Left lung (tissue), 10 donors: ENCODE measurements around the gene AFG3L2. TPM values are rescaled to one million over a fixed set of nuclear protein-coding genes. Genes with fewer than 3 reads are reported as not detected.
A peak's percentile ranks its signal among the peaks of the same experiment; 100 is the strongest.

ENCODE experiments used
- ATAC-seq: fragments of 200-7000 bp; cut with Tn5 transposase; one replicate; pipeline ENCODE4 v1.9.1; 2020; ENCODE audit warnings: moderate library complexity
- DNase-seq, 4 donors: peaks; one replicate each; pipeline ENCODE4 v3.0.0-alpha.2; 2013 to 2020
- H3K27ac ChIP-seq, 2 donors: fragments of 200-600 bp; sonication (generic) in 1 of 2; one replicate each; pipeline versions ENCODE4 v1.5.0 to v1.8.0; 2020 to 2021
- H3K27me3 ChIP-seq, 2 donors: fragments of 200-600 bp; sonication (generic) in 1 of 2; one replicate each; pipeline versions ENCODE4 v1.5.0 to v1.8.0; 2020 to 2021
- H3K36me3 ChIP-seq, 2 donors: fragments of 200-600 bp; sonication (generic) in 1 of 2; one replicate each; pipeline versions ENCODE4 v1.5.0 to v1.8.0; 2020 to 2021
- H3K4me1 ChIP-seq, 2 donors: fragments of 200-600 bp; one replicate each; pipeline ENCODE4 v1.8.0; 2021
- H3K4me3 ChIP-seq, 2 donors: fragments of 200-600 bp; sonication (generic) in 1 of 2; one replicate each; pipeline versions ENCODE4 v1.5.0 to v1.8.0; 2020 to 2021; ENCODE audit warnings: mild to moderate bottlenecking in 1 of 2
- H3K9me3 ChIP-seq, 2 donors: fragments of 200-600 bp; sonication (generic) in 1 of 2; one replicate each; pipeline versions ENCODE4 v1.5.0 to v1.8.0; 2020 to 2021
- CTCF ChIP-seq, 2 donors: fragments of 200-600 bp; sonication (generic) in 1 of 2; IDR thresholded peaks; one replicate each; pipeline versions ENCODE4 v1.5.0 to v1.8.0; 2021; ENCODE audit warnings: antibody characterized with exemption in 2 of 2
- intact Hi-C, 2 donors: fragments of 100-400 bp; cut with DNase I; formaldehyde crosslinking; loops; one replicate each; pipeline versions ENCODE4 v1.11.2 to v1.14.2; 2022
- polyA plus RNA-seq, 6 donors: library from polyadenylated mRNA; unstranded; fragments of 120-200 nt; gene quantifications; one replicate each; pipeline ENCODE4 v1.2.1, GENCODE V29; 2013; ENCODE audit not compliant: insufficient read length in 6 of 6
- total RNA-seq, 2 donors: library from RNA; stranded (reverse); fragmentation: NEBNext Ultra II Directional; extraction: Animal tissue kit (Norgen Biotek cat#: 25700); gene quantifications; one replicate each; pipeline ENCODE4 v1.2.1, GENCODE V29; 2021
- donor health status: DM: no; HTN: yes; CAD: no.
- donor health status: DM: no; HTN: no; CAD: no.

The AFG3L2 gene
- total and polyA plus RNA-seq, 8 donors: 30.3 to 48.4 (median 43.9) TPM

DNA sequence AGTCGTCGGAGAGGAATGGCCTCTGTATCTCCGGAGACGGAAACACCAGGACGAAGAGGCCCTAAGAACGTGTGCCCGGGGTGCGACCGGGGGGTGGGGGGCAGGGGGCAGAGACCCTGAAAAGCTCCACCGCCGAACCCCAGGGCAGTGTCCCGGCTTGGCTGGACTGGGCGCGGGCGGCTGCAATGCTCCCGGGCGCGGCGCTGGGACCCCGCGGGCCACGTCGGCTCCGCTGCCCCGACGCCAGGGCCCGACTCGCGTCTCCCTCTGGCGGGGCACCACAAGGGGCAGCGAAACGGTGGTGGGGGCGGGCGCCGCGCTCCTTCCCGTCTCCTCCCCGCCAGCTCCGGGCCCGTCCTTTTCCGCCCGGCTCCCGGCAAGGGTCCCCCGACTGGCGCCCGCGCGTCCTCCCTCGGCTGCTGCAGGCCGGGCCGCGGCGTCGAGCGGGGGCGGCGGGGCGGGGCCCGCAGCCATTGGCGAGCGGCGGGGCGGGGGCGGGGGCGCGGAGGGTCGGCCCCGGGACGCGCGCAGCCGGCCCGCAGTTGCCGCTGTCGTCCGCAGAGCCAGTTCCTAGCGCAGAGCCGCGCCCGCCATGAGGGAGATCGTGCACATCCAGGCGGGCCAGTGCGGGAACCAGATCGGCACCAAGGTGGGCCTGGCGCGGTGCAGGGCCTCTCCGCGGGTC, 69.2 kb downstream of the AFG3L2 start, which contains the start of gene TUBB6:
TUBB6 (plus strand) TSS at position 541 of the 685 bp plus-strand sequence; CDS start at position 593, 52 bp downstream.
- Histone ChIP-seq H3K4me3 (peak within 1 kb of the TSS; percentile 64), H3K27ac (peak within 1 kb of the TSS; percentile 95 to 96), H3K36me3 (peaks cover 0 to 30% of the 10 kb centered on the region in 2 donors), H3K27me3 (peaks cover 0 to 49% of the 10 kb centered on the region in 2 donors), H3K9me3 (peaks cover 0 to 13% of the 10 kb centered on the region in 2 donors), H3K4me1 (peaks cover 8 to 38% of the 10 kb centered on the region in 2 donors)
- peak; percentile 71 for ATAC-seq
- peak; percentile 45 to 89 (median 69) for DNase-seq
- no peak for TF ChIP-seq CTCF (IDR thresholded peaks at IDR 0.05)
- intact Hi-C loops: no loop called here

DNA sequence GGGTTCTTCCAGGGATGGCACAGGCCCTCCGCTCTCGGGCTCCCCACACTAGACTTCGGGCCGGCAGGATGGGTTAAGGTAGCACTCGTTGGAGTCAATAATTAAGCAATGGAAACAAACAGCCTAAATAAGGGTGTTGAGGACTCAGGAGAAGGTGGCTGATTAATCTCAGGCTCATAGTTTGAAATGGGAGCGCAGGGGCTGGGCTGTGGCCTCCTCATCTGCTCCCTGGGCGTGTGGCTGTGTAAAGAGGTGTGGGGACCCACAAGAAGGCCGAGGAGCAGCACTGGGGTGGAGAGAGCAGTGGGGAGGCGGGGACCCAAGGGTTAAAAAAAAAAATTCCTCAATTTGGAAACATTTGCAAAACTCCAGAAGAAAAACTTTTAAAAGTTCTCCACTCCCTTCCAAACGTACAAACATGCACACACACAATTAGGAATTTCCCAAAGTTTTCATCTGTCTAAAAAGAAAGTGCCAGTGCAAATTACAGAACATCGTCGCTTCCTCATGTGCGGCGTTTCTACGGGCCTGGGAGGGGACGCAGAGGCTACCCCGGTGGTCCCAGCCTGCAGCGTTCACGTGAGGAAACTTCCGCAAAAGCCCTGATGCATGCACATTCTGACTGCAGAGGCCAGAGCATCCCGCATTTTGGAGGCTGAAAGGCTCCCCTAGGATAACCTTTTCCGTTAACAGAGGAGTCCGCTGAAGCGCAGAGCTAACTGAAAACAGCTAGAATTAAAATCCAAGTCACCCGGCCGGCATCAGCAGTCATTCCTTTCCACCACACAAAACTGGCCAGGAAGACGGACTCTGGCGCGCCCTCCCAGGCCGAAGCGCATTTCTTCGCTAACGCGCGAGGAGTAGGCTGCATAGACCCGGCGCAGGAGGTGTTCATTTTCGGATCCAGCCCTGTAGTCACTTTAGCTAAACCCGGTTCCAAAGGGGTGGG, 70.0 kb downstream of the AFG3L2 start:
- DNase-seq (peak in 3 of 4 donors; percentile 52 to 59 (median 59)), ATAC-seq (peak; percentile 26)
- peaks cover 0 to 24% of the 10 kb centered on the region in 2 donors for H3K36me3 ChIP-seq
- peaks cover 0 to 7% of the 10 kb centered on the region in 2 donors for H3K9me3 ChIP-seq
- intact Hi-C loops: no loop called here
- peaks cover 0 to 49% of the 10 kb centered on the region in 2 donors for H3K27me3 ChIP-seq
- H3K4me3 ChIP-seq: peak overlapping the region; percentile 64
- TF ChIP-seq CTCF (IDR thresholded peaks at IDR 0.05): no peak
- peak overlapping the region; percentile 95 to 96 for H3K27ac ChIP-seq
- peaks cover 8 to 38% of the 10 kb centered on the region in 2 donors for H3K4me1 ChIP-seq

- Histone ChIP-seq H3K36me3 (peaks cover 0 to 14% of the 10 kb centered on the region in 2 donors), H3K27ac (no peak overlapping the region), H3K27me3 (peaks cover 0 to 49% of the 10 kb centered on the region in 2 donors), H3K4me3 (no peak overlapping the region), H3K9me3 (no peaks in the 10 kb centered on the region), H3K4me1 (peaks cover 8 to 38% of the 10 kb centered on the region in 2 donors)
- TF ChIP-seq CTCF (IDR thresholded peaks at IDR 0.05): no peak
- intact Hi-C loops: no loop called here
- DNase-seq: no peak
- no peak for ATAC-seq
These were observed 70.9 kb downstream of the AFG3L2 start for GRCh38 chr18:12305930-12306629.

DNA sequence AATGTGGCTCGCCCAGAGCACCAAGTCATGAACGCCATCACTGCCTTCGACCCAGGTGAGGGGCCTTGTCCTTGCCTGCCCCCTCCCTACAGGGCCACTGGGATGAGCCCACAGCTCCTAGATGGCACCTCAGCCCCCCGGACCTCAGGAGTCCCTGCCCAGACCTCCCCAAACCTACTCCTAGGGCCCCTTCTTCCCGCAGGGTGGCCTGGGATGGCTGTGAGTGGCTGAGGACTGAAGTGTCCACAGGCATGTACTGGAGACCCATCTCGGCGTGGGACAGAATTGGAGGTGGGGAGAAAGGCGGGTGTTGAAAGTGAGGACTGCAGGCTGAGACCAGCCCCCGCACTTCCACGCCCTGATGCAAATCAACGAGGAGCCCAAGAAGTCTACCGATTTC, 71.8 kb downstream of the AFG3L2 start:
- ATAC-seq (no peak), DNase-seq (no peak)
- Histone ChIP-seq H3K36me3 (peaks cover 0 to 5% of the 10 kb centered on the region in 2 donors), H3K27ac (no peak overlapping the region), H3K27me3 (peaks cover 0 to 49% of the 10 kb centered on the region in 2 donors), H3K9me3 (no peaks in the 10 kb centered on the region), H3K4me3 (no peak overlapping the region), H3K4me1 (peaks cover 8 to 29% of the 10 kb centered on the region in 2 donors)
- TF ChIP-seq CTCF (IDR thresholded peaks at IDR 0.05): no peak
- intact Hi-C loops: no loop called here
